ENCODE data around the gene RGS7.
"Not testable (repeated sequence)": the region's sequence is repeated elsewhere in the genome, so short reads cannot be mapped to it uniquely, and the experiment has no call there.

Gene RGS7

DNA sequence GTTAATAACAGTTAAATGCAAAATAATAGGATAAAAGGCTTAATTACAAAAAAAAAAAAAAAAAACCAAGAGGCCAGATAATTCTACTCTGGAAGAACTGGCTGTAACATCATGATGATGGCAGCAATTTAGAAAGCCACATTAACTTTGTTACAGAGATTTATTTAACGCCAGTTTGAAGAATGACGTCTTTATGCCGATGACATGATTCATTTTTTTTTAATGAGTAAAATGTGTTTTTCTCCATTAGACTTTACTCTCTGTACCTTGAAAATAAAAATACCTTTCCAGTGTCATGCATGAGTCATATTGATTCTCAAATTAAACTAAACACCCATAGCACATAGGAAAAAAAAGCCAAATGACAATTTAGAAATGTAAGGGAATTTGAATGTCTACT is 226.1 kb downstream of the RGS7 start:
- no peak for DNase-seq

DNA sequence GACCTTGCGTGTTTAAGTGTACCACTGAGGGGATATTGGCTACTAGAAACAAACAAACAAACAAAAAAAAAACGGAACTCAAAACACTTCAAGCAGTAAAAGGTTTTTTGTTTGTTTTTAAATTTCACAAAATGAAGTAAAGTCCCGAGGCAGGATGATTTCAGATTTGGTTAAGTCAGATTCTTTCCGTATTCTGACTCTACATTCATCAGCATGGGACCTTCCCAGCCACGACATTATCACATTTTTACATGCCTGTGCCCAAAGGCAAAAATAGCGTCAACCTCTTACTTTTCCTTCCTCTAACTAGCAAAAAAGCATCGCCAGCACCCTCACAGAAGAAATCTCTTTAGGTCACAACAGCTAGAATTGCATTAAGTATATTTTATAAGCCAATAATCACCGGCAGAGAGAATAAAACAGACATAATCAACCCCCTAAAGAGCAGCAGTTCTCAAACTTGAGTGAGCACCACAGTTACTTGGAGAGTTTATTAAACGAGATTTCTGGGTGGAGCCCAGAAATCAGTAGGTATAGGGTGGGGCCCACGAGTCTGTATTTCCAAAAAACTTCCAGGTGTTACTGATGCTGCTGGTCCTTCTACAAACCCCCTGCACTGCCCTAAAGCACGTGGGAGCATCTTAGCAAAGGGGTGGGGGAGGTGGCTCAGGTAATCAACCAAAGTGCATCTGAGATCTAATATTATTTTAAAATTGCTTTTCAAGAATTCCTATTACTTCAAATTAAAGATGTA is 227.6 kb downstream of the RGS7 start:
- no peak for DNase-seq

DNA sequence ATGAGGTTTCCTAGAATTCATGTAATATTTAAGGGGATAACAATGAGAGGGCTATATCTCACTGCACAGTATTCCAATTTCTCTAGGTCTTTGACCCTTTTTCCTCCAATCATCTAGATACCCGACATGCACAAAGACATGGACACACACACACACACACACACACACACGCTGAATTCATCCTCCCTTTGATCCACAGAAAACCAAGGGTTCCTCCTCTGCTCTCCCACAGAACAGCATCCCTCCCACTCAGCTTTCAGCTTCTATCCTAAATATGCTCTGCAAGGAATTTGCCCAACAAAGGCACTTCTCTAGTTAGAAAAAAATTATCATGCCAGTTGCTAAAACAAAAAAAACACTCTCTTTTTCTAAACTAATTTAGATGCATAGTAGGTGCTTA is 231.7 kb downstream of the RGS7 start:
- no peak for DNase-seq

DNA sequence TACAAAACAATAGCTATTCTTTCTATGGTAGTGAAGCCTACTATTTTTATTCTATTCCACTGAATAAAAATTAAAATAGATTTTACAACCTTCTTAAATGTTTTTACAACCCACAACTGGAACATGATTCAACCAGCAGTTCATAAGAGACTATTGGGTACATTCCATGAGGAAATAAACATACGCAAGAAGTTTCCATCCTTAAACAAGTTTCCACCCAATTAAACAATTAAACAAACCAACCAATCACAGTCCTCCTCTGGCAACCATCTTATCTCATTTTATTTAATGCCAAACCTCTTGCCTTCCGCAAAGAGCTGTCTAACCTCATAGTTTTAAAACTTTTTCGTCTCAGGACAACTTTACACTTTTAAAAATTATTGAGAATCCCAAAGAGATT is 239.0 kb downstream of the RGS7 start:
- DNase-seq: no peak

DNA sequence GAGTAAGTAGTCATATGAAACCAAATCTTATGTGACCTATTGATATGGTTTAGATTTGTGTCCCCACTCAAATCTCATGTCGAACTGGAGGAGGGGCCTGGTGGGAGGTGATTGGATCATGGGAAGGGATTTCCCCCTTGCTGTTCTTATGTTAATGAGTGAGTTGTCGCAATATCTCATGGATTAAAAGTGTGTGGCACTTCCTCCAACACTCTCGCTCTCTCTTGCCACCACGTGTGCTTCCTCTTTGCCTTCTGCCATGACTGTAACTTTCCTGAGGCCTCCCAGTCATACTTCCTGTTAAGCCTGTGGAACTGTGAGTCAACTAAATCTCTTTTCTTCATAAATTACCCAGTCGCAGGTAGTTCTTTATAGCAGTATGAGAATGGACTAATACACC is 241.2 kb downstream of the RGS7 start:
- DNase-seq: no peak

DNA sequence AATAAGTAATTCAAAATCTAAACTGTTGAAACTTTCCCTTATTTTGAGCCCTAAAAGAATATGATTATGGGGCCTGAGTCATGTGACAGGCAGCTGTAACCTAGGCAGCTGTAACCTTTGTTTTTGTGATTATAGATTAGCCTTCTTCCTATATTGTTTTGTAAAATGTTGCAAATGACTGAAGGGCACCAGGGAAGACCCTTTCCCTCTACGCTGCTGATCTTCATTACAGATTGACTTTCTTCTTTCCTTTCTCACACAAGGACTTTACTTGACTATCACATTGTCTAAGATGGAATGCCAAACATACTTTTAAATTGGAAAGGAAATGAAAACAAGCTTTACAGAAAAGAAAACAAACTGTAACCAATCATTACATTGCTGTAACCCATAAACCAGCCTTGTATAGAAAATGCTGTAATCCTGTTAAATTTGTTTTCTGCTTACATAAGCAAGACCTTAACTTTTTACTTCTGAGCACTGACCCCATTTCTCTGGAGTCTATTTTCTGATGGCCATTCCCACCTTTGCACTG is 242.2 kb downstream of the RGS7 start:
- no peak for DNase-seq

DNA sequence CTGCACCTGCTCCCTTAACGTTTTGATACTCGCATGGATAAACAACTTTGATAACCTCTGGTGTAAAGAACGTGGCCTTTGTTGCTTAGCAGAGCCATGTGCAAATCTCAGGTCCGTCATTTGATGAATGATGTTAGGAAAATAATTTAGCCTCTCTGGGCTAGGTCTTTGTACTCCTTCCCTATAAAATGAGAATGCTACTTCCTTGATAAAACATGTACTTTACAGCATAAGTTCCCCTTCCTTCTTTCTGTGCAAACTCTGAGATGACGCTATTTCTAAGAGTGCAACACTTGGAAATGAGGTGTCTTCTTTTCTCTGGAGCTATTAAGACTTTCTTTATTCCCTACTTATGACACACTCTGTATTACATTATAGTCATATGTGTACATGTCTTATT is 243.4 kb downstream of the RGS7 start:
- no peak for DNase-seq

DNA sequence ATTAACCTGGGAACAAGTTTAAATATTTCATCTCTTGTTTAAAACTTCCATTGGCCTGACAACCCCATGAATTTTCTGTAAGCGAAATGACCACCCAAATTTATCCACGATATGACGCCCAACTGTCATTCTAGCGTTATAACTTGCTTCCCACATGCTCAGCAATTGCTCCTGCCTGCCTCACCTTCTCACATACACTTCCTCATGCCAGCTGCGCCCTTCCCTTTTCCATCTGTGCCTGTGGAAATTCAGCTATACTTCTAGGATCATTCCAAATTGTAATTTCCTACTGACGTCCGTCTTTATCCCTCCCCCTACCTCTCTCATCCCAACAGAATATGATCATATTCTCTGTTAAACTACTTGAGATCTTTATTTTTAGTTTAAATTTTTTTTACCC is 248.0 kb downstream of the RGS7 start:
- DNase-seq: no peak

DNA sequence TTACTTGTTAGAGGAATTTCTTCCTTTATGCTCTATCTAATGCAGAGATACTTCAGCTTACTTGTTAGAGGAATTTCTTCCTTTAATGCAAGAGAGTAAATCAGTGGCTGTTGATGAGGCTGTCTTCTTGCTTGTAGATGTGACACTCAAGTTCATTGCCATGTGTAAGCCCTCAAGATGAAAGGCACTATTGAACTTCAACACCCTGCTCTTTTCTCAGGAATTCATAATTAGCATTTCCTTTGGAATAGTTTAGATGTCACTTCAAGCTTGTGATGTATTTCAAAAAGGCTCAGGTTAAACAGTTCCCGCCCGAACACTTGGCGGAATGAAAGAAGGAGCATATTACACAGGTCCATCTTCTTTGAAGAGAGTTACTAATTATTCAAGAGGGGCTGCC is 251.9 kb downstream of the RGS7 start:
- no peak for DNase-seq

DNA sequence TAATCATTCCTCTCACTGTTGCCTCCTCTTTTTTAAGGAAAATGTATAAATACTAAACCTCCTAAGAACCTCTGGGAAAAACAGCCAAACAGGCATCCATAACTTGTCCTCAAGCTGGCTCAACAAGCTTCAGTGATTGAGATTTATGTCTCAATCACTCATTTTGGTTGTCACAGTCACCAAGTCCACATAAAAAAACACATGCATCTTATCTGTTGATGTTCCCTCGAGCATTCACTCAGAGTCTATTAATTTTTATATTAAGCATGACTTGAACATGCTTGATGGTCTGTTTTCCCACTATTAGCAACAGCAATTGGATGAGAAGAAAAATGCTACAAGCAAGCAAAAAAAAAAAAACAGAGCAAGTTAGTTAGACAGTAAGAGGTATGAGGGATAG is 254.3 kb downstream of the RGS7 start:
- DNase-seq: no peak

DNA sequence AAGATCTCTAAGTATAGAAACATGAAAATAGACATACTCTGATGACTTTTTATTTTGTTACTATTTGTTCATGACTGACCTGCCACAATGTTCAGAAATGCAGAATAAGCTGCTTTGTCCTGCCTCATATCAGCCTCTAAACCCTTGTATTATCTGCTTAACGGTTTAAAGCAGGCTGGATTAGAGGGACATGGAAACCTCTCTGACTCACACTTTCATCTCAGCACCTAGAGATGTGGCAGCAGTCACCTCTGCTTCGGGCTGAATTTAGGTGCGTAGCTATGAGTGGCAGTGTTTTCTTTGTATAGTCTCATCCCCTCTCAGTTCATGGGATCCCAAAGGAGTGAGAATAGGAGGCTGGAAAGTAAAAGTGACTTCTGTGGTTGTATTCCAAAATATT is 255.4 kb downstream of the RGS7 start:
- DNase-seq: no peak

DNA sequence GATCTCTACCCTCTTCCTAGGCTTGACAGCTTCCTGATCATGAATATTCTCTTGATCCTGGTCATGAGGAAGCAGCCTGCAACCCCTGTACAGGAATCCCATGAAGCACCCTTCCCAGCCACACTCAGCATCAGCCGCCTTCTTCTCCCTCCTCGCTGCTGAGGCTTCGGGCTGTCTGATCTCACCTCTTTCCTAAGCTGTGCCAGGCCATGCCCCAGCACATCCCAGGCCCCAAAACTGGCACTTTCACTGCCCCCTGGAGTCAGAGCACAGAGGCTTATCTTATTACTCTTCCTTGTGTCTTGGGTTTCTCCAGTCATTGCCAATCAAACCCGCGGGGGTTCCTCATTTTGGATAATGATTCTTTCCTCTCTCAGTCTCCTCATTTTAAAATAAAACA is 259.5 kb downstream of the RGS7 start:
- no peak for DNase-seq

DNA sequence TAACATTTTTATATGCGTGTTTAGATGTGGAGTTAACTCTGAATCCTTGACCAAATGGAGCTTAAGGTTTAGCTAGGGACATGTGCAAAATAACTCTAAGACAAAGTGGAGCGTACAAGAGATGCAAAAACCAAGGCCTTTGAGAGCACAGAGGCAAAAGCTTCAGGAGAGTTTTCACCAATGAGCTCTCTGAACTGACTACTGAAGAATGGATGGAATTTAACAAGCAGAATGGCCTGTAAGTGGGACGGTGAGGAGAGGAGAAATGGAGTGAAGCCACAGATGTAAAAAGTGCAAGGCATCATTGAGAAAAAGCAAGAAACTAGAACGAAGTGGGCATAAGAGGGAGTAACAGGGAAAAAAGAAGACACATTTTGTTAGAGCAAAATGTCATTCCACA is 260.0 kb downstream of the RGS7 start:
- DNase-seq: no peak

DNA sequence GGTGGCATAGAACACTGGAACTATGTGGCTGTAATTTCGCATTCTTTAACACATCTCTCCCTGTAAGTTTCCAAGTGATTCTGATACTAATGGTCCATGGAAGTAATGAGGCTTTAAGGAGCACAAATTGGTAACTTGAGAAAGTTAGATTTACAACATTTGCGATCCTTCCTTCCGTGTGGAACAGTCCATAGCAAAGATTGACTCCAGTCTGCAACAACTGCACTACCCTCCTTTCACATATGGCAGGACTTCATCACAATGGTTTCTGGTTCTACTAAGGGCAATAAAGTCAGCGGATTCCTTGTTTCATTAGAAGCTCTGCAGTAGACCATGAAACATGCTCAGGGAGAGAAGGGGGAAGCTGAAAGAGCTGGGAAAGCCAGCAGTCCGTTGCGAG is 261.2 kb downstream of the RGS7 start:
- no peak for DNase-seq

DNA sequence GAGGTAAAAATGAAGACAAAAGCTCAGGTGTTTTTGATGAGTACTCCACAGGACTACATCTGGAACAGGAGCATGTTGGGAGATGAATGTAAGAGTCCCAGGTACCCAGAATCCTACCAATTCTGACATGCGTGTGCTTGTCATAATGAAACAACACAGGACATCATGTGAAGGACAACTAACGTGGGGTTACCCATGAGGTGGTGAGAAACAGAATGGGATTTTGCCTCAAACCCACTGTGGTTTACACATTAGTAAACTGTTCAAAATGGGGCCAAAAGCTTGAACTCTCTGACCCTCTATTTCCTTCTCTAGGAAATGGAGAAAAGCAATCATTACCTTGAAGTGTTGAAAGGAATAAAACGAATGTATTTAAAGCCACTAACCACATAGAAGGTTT is 266.2 kb downstream of the RGS7 start:
- DNase-seq: no peak

DNA sequence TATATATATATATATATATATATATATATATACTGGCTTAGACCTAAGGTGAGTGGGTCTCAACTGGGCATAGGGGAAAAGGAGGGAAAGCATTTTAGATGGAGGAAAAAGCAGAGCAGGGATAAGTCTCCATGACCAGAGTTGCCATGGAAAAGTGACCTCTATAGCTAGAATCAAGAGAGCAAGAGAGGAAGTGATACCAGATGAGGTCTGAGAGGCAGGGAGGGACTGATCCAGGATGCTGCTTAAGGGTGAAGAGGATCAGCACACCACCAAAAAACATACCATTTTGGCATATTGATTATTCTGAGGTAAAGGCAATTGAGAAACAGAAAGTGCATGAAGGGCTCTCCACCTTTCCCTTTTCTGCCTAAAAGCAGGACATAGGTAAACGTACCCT is 267.9 kb downstream of the RGS7 start:
- DNase-seq: not testable (repeated sequence)

DNA sequence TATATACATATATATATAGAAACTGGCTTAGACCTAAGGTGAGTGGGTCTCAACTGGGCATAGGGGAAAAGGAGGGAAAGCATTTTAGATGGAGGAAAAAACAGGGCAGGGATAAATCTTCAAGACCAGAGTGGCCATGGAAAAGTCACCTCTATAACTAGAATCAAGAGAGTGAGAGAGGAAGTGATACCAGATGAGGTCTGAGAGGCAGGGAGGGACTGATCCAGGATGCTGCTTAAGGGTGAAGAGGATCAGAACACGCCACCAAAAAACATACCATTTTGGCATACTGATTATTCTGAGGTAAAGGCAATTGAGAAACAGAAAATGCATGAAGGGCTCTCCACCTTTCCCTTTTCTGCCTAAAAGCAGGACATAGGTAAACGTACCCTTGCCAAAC is 268.9 kb downstream of the RGS7 start:
- not testable (repeated sequence) for DNase-seq

DNA sequence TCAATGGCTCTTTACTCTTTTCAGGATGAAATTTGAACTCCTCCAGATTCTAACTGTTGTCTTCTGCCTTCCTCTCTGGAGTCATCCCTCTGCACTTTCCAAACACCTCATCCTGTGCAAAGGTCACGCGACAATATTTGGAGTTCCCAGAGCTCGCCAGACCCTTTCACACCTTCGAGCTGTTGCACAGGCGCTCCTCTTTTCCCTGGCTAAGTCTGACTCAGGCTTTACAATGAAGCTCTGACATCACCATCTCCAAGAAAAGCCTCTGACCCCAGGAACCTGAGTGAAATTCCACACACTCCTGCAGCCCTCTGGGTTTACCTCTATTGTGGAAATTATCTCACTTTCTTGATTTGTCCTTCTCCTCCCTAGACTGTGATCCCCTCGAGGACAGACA is 270.3 kb downstream of the RGS7 start:
- no peak for DNase-seq

DNA sequence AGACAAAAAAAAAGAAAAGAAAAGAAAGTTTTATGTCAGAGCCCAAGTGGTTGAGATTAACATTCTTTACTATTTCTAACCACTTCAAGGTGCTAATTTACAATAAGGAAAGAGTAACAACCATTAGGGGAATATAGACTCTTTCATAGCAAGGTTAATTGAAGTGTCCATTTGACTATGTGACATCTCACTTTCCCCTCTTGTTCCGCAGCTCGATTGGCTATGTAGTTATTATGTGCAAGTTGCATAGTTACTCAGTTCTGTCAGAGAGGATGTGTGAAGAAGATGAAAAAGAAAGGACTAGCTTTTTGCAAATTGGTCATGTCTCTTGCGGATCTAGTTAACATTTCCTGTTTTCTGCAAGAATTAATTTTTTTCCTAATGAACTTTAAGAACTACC is 273.7 kb downstream of the RGS7 start:
- no peak for DNase-seq

DNA sequence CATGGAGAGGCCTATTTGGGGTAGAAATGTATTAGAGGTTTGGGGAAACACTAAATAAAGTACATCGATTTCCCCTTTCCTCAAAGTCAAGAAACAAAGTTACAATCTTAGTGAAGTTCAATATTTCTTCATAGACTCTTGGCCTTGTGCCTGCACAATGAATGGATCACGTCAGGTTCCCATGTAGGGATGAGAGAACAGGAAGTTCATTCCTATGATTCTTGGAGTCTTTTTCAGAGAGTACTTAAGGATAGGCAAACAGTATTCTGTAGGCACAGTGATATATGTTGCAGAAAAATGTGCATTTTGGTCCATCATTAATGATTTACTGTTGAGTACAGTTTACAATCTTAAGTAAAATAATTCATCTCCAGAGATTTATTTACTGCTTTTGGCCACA is 275.5 kb downstream of the RGS7 start:
- DNase-seq: no peak

DNA sequence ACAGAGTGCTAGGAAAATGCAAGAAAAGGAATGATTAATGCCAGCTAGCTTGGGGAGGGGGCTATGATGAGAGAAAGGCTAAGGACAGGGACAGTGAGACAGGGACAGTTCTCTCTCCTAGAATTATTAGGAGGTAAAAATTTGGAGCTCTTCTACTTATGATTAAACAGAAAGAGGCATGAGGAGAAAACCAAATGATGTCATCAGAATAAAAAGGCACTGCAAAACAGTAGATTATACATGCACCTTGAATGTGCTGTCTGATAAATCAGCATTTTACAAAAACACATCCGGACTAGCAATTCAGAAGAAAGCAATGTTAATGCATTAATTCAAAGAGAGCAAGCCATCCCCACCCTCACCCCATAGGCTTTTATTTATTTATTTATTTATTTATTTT is 277.5 kb downstream of the RGS7 start:
- no peak for DNase-seq

DNA sequence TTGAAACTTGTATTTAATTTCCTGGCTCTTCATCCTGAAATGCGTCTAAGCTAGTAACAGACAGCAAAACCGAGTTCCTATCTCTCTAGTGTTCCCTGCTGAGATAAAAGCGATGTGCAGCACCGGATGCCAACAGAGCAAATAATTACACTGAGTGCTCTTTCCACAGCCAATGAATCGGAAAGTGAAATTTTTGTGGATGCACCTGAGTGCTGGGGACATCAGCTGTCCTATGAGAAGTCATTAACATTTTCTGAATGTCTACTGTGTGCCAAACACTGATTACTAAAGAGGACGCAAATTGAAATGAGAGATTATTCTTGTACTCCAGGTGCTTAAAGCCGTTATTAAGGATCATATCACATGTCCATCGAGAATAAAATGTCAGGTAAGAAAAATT is 278.0 kb downstream of the RGS7 start:
- DNase-seq: no peak

DNA sequence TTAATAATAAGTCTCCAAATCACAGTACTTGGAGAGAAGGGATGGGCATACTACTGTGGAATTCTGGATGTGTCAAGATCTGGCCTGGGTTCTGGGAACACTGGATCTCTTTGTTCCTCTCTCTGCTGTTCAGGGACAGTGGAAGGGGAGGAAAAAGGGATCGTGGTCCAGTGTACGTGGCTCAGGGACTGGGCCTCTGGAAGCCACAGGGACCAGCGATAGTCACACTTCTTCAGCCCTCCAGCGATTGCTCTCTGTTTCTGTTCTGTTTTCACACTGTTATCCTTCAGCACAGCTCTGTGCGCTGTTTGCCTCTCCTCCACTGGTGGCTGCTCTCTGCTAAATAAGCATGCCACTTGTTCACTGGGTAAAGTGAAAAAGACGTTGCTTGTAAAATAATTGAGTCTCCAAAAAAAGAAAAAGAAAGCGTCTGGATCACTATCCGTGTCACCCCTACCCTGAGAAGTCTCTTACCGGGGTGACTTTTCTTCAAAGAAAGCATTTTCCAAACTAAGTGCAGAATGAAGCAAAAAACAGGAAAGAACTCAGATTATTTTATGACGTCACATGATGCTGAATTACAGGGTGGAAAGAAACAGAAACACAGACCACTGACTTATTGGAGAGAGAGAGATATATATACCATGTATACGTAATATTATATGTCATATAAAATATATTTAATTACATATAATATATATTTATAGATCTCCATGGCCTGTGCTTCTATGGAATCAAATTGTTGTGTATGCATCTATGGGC is 279.4 kb downstream of the RGS7 start:
- DNase-seq: no peak

DNA sequence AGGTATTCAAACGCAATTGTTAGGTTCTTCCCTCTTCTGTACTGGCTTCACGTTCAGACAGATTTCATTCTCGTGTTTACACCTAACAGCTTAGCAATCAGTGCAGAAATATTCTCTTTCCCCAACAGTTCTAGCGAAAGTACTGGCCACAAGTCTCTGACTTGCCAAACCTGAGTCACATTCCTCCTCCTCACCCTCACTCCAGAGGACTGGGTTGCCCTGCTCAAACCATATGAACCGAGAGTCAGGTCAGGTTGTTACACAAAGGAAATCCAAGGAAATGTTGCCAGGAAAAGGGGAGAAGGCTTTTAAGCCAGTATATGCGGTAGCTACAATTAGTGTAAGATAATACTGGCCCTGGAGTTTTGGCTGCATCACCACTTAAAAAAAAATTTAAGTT is 282.5 kb downstream of the RGS7 start:
- DNase-seq: no peak

DNA sequence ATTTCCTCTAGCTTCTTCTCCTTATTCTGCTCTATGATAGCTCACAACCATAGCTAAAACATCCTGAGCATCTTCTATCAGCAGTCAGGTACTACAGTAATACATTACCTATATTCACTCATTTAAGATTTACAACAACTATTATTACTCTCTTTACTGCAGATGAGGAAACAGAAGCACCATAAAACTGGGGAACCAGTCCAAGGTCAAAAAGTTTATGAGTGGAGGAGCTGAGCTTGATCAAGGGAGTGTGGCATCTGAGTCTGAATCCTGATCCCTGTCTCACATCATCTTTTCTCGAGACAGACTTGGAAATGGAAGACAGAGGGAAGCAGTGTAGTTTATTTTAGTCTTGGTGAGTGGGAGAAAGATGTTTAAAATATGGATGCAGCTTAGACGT is 288.6 kb downstream of the RGS7 start:
- DNase-seq: no peak

All from stimulated activated CD4-positive, alpha-beta T cell treated with anti-CD3 and anti-CD28 coated beads, Interleukin-4, amount 100 ng/mL, for 1 hour (primary cell).